ENCODE measurements around the gene NTM.
"Not testable (repeated sequence)": the region's sequence is repeated elsewhere in the genome, so short reads cannot be mapped to it uniquely, and the experiment has no call there.

NTM gene

GRCh38 chr11:131422496-131422895 is 52.1 kb downstream of the NTM start:
- no peak for DNase-seq

GRCh38 chr11:131423688-131424087 is 53.3 kb downstream of the NTM start:
- DNase-seq, result no peak

- DNase-seq, result not testable (repeated sequence)
These were observed 54.0 kb downstream of the NTM start for GRCh38 chr11:131424257-131424876.

GRCh38 chr11:131425285-131425684 is 54.9 kb downstream of the NTM start:
- no peak for DNase-seq

- DNase-seq, result no peak
These were observed 58.4 kb downstream of the NTM start for GRCh38 chr11:131428853-131429252.

GRCh38 chr11:131430473-131431208 is 60.2 kb downstream of the NTM start:
- no peak for DNase-seq

GRCh38 chr11:131441051-131441810 is 70.8 kb downstream of the NTM start:
- no peak for DNase-seq

- DNase-seq, result no peak
These were observed 76.3 kb downstream of the NTM start for GRCh38 chr11:131446590-131447275.

- no peak for DNase-seq
These were observed 76.9 kb downstream of the NTM start for GRCh38 chr11:131447277-131447815.

- no peak for DNase-seq
These were observed 77.5 kb downstream of the NTM start for GRCh38 chr11:131447898-131448297.

GRCh38 chr11:131449036-131450019 is 78.9 kb downstream of the NTM start:
- DNase-seq, result no peak

GRCh38 chr11:131454490-131454889 is 84.1 kb downstream of the NTM start:
- DNase-seq, result no peak

GRCh38 chr11:131454989-131455388 is 84.6 kb downstream of the NTM start:
- no peak for DNase-seq

- no peak for DNase-seq
These were observed 85.7 kb downstream of the NTM start for GRCh38 chr11:131455843-131456704.

- no peak for DNase-seq
These were observed 86.7 kb downstream of the NTM start for GRCh38 chr11:131457163-131457562.

GRCh38 chr11:131458421-131458820 is 88.0 kb downstream of the NTM start:
- DNase-seq, result no peak

- DNase-seq, result no peak
These were observed 90.5 kb downstream of the NTM start for GRCh38 chr11:131460931-131461330.

- no peak for DNase-seq
These were observed 92.2 kb downstream of the NTM start for GRCh38 chr11:131462622-131463021.

- DNase-seq, result no peak
These were observed 92.7 kb downstream of the NTM start for GRCh38 chr11:131463162-131463561.

- no peak for DNase-seq
These were observed 93.4 kb downstream of the NTM start for GRCh38 chr11:131463649-131464425.

All from CD4-positive, alpha-beta T cell treated with Interleukin-6 for 4 hours (primary cell).